IPS-20b (cell line): ENCODE data around the gene FITM1.

Experiments
- H3K27ac ChIP-seq: one replicate; pipeline ENCODE4 v1.5.1; 2013; ENCODE audit warnings: low read length
- H3K27me3 ChIP-seq: 2 replicates; pipeline ENCODE4 v1.6.1; 2013; ENCODE audit warnings: mild to moderate bottlenecking, low read length, inconsistent platforms; ENCODE audit not compliant: insufficient read depth
- H3K36me3 ChIP-seq: 2 replicates; pipeline ENCODE4 v1.6.1; 2013; ENCODE audit warnings: low read depth, mild to moderate bottlenecking, inconsistent platforms, low read length, moderate library complexity; ENCODE audit not compliant: insufficient read depth
- H3K4me1 ChIP-seq: 2 replicates; pipeline ENCODE4 v1.6.1; 2013; ENCODE audit warnings: mild to moderate bottlenecking, control low read depth, inconsistent platforms, low read length, moderate library complexity; ENCODE audit not compliant: insufficient read depth
- H3K4me3 ChIP-seq: 2 replicates; pipeline ENCODE4 v1.5.1; 2013; ENCODE audit warnings: mild to moderate bottlenecking, low read length, inconsistent platforms
- H3K9ac ChIP-seq: 2 replicates; pipeline ENCODE4 v1.6.1; 2013; ENCODE audit warnings: low read depth, mild to moderate bottlenecking, inconsistent platforms, low read length, moderate library complexity
- H3K9me3 ChIP-seq: 2 replicates; pipeline ENCODE4 v1.6.1; 2013; ENCODE audit warnings: mild to moderate bottlenecking, low read depth, low read length, inconsistent platforms; ENCODE audit not compliant: insufficient read depth

Gene FITM1

GRCh38 chr14:24126939-24127338 lies 3.5 kb upstream of the FITM1 start:
- Histone ChIP-seq H3K9me3 (no peaks in the 10 kb centered on the region), H3K4me3 (no peak overlapping the region), H3K27ac (no peak overlapping the region), H3K4me1 (no peaks in the 10 kb centered on the region), H3K27me3 (no peaks in the 10 kb centered on the region), H3K36me3 (peaks cover 16% of the 10 kb centered on the region), H3K9ac (no peak overlapping the region)

DNA sequence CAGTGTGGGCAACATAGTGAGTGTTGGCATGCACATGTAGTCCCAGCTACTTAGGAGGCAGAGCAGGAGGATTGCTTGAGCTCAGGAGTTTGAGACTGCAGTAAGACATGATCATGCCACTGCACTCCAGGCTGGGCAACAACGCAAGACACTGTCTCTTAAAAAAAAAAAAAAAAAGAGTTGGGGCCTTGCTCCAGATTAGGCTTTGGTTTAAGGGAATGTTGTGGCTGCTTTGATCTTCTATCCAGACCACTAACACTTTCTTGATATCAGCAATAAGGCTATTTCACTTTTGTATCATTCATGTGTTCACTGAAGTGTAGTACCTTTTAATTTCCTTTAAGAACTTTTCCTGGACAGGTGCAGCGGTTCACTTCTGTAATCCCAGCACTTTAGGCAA lies 2.8 kb upstream of the FITM1 start:
- H3K4me3 ChIP-seq: no peak overlapping the region
- H3K27me3 ChIP-seq: no peaks in the 10 kb centered on the region
- H3K27ac ChIP-seq: no peak overlapping the region
- H3K9me3 ChIP-seq: no peaks in the 10 kb centered on the region
- no peak overlapping the region for H3K9ac ChIP-seq
- peaks cover 12% of the 10 kb centered on the region for H3K36me3 ChIP-seq
- no peaks in the 10 kb centered on the region for H3K4me1 ChIP-seq

DNA sequence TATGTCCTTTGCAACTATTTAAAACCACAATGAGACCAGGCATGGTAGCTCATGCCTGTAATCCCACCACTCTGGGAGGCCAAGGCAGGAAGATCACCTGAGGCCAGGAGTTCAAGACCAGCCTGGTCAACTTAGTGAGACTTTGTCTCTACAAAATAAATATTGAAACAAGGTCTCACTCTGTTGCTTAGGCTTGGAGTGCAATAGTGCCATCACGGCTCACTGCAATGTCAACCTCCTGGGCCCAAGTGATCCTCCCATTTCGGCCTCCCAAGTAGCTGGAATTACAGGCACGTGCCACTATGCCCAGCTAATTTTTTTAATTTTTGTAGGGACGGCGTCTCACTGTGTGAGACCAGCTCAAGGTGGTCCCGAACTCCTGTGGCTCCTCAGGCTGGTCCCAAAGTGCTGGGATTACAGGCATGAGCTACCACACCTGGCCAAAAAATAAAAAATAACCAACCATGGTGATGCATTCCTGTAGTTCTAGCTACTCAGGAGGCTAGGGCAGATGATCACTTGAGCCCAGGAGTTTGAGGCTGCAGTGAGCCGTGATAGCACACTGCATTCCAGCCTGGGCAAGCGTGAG lies 955 bp upstream of the FITM1 start:
- Histone ChIP-seq H3K4me1 (no peaks in the 10 kb centered on the region), H3K27me3 (no peaks in the 10 kb centered on the region), H3K9me3 (no peaks in the 10 kb centered on the region), H3K9ac (no peak overlapping the region), H3K27ac (no peak overlapping the region), H3K4me3 (no peak overlapping the region), H3K36me3 (no peaks in the 10 kb centered on the region)

GRCh38 chr14:24130717-24131548 lies 474 bp downstream of the FITM1 start:
- no peak overlapping the region for H3K9ac ChIP-seq
- H3K27ac ChIP-seq: no peak overlapping the region
- no peaks in the 10 kb centered on the region for H3K27me3 ChIP-seq
- no peaks in the 10 kb centered on the region for H3K9me3 ChIP-seq
- H3K4me1 ChIP-seq: 0 out of 2 replicates have a peak, but pooled peaks cover 5% of the 10 kb centered on the region
- no peak overlapping the region for H3K4me3 ChIP-seq
- H3K36me3 ChIP-seq: no peaks in the 10 kb centered on the region

- no peaks in the 10 kb centered on the region for H3K27me3 ChIP-seq
- no peak overlapping the region for H3K27ac ChIP-seq
- H3K4me1 ChIP-seq: peaks cover 6% of the 10 kb centered on the region; the same call in 1 of the 2 replicates
- no peak overlapping the region for H3K4me3 ChIP-seq
- H3K9me3 ChIP-seq: no peaks in the 10 kb centered on the region
- H3K9ac ChIP-seq: no peak overlapping the region
- H3K36me3 ChIP-seq: no peaks in the 10 kb centered on the region
Observed at GRCh38 chr14:24131549-24131966, 1.1 kb downstream of the FITM1 start.

DNA sequence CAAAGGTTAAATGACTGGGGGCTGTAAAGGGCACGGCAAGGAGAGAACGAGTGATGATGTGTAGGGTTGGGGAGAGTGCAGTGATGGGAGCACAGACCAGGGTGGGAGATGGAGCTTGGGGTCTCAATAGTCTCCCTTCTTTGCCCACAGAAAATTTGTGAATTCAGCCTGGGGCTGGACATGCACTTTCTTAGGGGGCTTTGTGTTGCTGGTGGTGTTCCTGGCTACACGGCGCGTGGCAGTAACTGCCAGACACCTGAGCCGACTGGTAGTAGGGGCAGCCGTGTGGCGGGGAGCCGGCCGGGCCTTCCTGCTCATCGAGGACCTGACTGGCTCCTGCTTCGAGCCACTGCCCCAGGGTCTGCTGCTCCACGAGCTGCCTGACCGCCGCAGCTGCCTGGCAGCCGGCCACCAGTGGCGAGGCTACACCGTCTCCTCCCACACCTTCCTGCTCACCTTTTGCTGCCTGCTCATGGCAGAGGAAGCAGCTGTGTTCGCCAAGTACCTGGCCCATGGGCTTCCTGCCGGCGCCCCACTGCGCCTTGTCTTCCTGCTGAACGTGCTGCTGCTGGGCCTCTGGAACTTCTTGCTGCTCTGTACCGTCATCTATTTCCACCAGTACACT lies 1.7 kb downstream of the FITM1 start:
- H3K4me1 ChIP-seq: peaks cover 11% of the 10 kb centered on the region
- no peak overlapping the region for H3K9ac ChIP-seq
- H3K36me3 ChIP-seq: no peaks in the 10 kb centered on the region
- no peak overlapping the region for H3K4me3 ChIP-seq
- no peaks in the 10 kb centered on the region for H3K27me3 ChIP-seq
- no peaks in the 10 kb centered on the region for H3K9me3 ChIP-seq
- no peak overlapping the region for H3K27ac ChIP-seq

DNA sequence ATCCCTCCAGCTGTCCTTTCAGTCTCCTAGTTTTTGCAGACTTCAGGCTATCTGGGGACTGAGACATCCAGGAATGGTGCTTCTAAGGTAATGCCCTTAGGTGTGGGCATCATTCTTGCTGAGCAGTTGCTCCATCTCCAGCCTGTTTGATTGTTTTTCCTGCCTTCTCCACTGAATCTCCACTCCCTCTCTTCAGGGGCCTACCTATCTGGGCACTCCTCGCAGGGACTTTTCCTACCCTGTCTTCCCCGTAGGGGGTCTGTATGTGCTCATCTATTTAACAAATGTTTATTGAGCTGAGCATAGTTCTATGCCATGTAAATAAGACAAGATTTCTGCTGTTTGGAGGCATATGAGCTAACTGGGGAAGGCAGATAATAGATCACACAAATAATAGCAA lies 2.5 kb downstream of the FITM1 start:
- Histone ChIP-seq H3K9ac (no peak overlapping the region), H3K36me3 (peaks cover 6% of the 10 kb centered on the region), H3K27ac (no peak overlapping the region), H3K4me3 (no peak overlapping the region), H3K4me1 (peaks cover 15% of the 10 kb centered on the region), H3K9me3 (no peaks in the 10 kb centered on the region), H3K27me3 (no peaks in the 10 kb centered on the region)

GRCh38 chr14:24133735-24134134 lies 3.3 kb downstream of the FITM1 start:
- no peak overlapping the region for H3K4me3 ChIP-seq
- H3K4me1 ChIP-seq: peaks cover 15% of the 10 kb centered on the region
- no peak overlapping the region for H3K27ac ChIP-seq
- H3K9me3 ChIP-seq: no peaks in the 10 kb centered on the region
- H3K36me3 ChIP-seq: peaks cover 13% of the 10 kb centered on the region
- no peak overlapping the region for H3K9ac ChIP-seq
- H3K27me3 ChIP-seq: no peaks in the 10 kb centered on the region

GRCh38 chr14:24135584-24135833 lies 5.0 kb downstream of the FITM1 start:
- Histone ChIP-seq H3K9ac (peak overlapping the region; percentile 67; the same call in 1 of the 2 replicates), H3K4me3 (peak overlapping the region; percentile 78), H3K27ac (no peak overlapping the region), H3K9me3 (no peaks in the 10 kb centered on the region), H3K36me3 (peaks cover 25% of the 10 kb centered on the region), H3K4me1 (peaks cover 15% of the 10 kb centered on the region), H3K27me3 (no peaks in the 10 kb centered on the region)

GRCh38 chr14:24135834-24136683 lies 5.6 kb downstream of the FITM1 start, which contains the start of gene PSME1:
PSME1 (plus strand) TSS chr14:24136194; CDS start chr14:24136263, 69 bp downstream.
- no peak within 1 kb of the TSS for H3K27ac ChIP-seq
- peak within 1 kb of the TSS; percentile 67; the same call in 1 of the 2 replicates for H3K9ac ChIP-seq
- H3K9me3 ChIP-seq: no peaks in the 10 kb centered on the region
- peaks cover 25% of the 10 kb centered on the region for H3K36me3 ChIP-seq
- no peaks in the 10 kb centered on the region for H3K27me3 ChIP-seq
- peak within 1 kb of the TSS; percentile 78 for H3K4me3 ChIP-seq
- H3K4me1 ChIP-seq: peaks cover 15% of the 10 kb centered on the region

GRCh38 chr14:24136684-24137528 lies 6.4 kb downstream of the FITM1 start:
- Histone ChIP-seq H3K9ac (peak overlapping the region; percentile 64; the same call in 1 of the 2 replicates), H3K4me3 (peak overlapping the region; percentile 78), H3K27ac (no peak overlapping the region), H3K27me3 (no peaks in the 10 kb centered on the region), H3K4me1 (peaks cover 15% of the 10 kb centered on the region), H3K36me3 (peaks cover 25% of the 10 kb centered on the region), H3K9me3 (no peaks in the 10 kb centered on the region)
